IgD-negative memory B cell (primary cell): ENCODE data around the gene DNAH3. TPM values are rescaled to one million over a fixed set of nuclear protein-coding genes. Genes with fewer than 3 reads are reported as not detected.
A peak's percentile ranks its signal among the peaks of the same experiment; 100 is the strongest.
"Not testable (repeated sequence)": the region's sequence is repeated elsewhere in the genome, so short reads cannot be mapped to it uniquely, and the experiment has no call there.

Source experiments
- H3K27ac Mint-ChIP-seq, 3 donors: one replicate each; pipeline ENCODE4 v1.8.0; 2020 to 2022; ENCODE audit warnings: mild to moderate bottlenecking in 3 of 3, mixed read lengths in 3 of 3, moderate library complexity in 1 of 3
- H3K27me3 Mint-ChIP-seq: one replicate; pipeline ENCODE4 v1.8.0; 2021; ENCODE audit warnings: mixed read lengths
- H3K36me3 Mint-ChIP-seq: one replicate; pipeline ENCODE4 v1.8.0; 2020; ENCODE audit warnings: mild to moderate bottlenecking, mixed read lengths
- H3K4me1 Mint-ChIP-seq, 3 donors: one replicate each; pipeline ENCODE4 v1.8.0; 2020 to 2022; ENCODE audit warnings: mixed read lengths in 3 of 3, mild to moderate bottlenecking in 1 of 3
- H3K4me3 Mint-ChIP-seq, 4 donors: one replicate each; pipeline ENCODE4 v1.8.0; 2020 to 2022; ENCODE audit warnings: mild to moderate bottlenecking in 4 of 4, mixed read lengths in 4 of 4, moderate library complexity in 3 of 4
- H3K9me3 Mint-ChIP-seq, 3 donors: one replicate each; pipeline ENCODE4 v1.8.0; 2020 to 2021; ENCODE audit warnings: mixed read lengths in 3 of 3, mild to moderate bottlenecking in 1 of 3
- polyA plus RNA-seq: library from polyadenylated mRNA; unstranded; fragments of 300-500 nt; fragmentation: Illumina TruSeq; gene quantifications from one replicate; pipeline ENCODE4 v1.2.3, GENCODE V29; 2021

DNAH3 gene
- polyA plus RNA-seq, 1 donor from 2014 or later, result not detected

DNA sequence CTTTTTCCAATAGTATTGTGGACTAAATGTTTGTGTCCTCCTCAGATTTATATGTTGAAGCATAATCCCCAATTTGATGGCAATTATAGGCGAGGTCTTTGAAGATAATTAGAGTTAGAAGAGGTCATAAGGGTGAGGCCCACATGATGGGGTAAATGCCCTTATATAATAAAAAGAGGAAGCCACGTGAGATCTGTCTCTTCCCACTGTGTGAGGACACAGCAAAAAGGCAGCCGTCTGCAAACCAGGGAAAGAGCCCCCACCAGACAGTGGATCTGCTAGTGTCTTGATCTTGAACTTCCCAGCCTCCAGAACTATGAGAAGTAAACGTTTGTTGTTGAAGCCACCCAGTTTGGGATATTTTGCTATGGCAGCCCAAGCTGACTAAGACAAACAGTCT, 174.1 kb downstream of the DNAH3 start:
- Mint-ChIP-seq H3K36me3 (no peaks in the 10 kb centered on the region), H3K27me3 (peaks cover 14% of the 10 kb centered on the region), H3K4me1 (no peaks in the 10 kb centered on the region), H3K4me3 (peak overlapping the region in 1 of 4 donors; percentile 12), H3K9me3 (no peaks in the 10 kb centered on the region), H3K27ac (no peak overlapping the region)

DNA sequence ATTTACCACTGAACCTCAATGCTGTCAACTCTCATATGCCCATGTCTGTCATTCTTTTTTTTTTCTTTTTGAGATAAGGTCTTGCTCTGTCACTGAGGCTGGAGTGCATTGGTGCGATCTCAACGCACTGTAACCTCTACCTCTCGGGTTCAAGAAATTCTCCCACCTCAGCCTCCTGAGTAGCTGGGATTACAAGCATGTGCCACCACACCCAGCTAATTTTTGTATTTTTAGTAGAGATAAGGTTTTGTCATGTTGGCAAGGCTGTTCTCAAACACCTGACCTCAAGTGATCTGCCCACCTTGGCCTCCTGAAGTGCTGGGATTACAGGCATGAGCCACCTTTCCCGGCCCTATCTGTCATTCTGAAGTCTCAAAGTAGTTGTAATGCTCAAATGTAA, 177.4 kb downstream of the DNAH3 start:
- H3K4me1 Mint-ChIP-seq, H3K9me3 Mint-ChIP-seq, H3K36me3 Mint-ChIP-seq, H3K27ac Mint-ChIP-seq, H3K4me3 Mint-ChIP-seq: not testable (repeated sequence)
- peaks cover 13% of the 10 kb centered on the region for H3K27me3 Mint-ChIP-seq

DNA sequence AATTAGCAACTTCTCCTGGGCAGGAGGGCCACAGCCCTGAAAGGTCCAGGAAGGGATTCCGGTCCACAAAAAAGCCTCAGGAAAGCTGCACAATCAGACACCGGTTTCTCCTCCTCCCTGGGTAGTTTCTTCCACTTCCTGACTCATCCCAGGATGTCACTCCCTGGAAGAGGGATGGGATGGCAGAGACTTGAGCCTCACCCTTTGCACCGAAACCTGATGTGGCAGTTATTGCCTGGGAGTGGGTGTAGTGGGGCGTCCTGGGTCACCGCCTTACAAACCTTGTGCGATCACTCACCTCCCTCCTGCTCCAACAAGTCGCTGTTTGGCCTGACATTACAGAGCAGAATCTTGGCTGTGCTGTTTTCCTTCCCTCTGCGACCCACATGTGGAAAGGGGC, 179.2 kb downstream of the DNAH3 start:
- Mint-ChIP-seq H3K36me3 (no peaks in the 10 kb centered on the region), H3K27ac (no peak overlapping the region), H3K27me3 (peaks cover 10% of the 10 kb centered on the region), H3K9me3 (no peaks in the 10 kb centered on the region), H3K4me1 (peaks cover 0 to 2% (median 0%) of the 10 kb centered on the region in 3 donors), H3K4me3 (no peak overlapping the region)

DNA sequence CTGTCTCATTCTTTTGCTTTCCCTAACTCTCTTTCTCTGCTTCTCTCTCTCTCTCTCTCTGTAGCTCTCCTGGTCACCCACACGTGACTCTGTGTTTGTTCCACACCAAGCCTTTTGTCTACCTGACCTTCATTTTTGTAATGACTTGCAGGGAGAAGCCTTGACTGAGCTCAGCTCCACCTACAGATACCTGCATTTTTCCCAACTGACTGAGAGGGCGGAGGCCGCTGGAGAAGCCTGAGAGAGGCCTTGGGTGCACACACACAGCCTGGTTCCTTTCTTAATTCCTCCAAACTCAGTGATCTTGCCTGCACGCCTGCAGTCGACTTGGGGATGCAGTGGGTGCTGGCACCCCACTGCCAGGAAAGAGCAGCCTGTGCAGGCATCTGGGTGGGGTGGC, 181.3 kb downstream of the DNAH3 start:
- H3K4me1 Mint-ChIP-seq, result peaks cover 0 to 2% (median 0%) of the 10 kb centered on the region in 3 donors
- H3K9me3 Mint-ChIP-seq, result no peaks in the 10 kb centered on the region
- H3K27ac Mint-ChIP-seq, result no peak overlapping the region
- H3K36me3 Mint-ChIP-seq, result peaks cover 2% of the 10 kb centered on the region
- no peak overlapping the region for H3K4me3 Mint-ChIP-seq
- H3K27me3 Mint-ChIP-seq, result peaks cover 4% of the 10 kb centered on the region

DNA sequence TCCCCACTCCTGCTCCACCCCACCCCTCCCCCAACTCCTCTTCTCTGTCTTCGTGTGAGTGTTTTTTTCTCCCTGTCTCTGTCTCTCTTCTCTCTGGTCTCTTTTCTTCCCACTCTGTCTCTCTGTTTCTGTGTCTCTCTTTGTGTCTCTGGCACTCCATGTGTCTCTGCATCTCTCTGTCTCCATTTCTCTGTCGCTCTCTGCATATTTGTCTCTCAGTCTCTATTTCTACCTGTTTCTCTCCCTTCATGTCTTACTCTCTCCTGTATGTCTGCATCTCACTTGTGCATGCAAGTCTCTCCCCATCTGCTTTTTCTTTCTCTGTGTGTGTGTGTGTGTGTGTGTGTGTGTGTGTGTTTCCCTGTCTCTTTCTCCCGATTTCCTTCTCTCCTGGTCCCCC, 181.9 kb downstream of the DNAH3 start:
- H3K36me3 Mint-ChIP-seq, result peaks cover 2% of the 10 kb centered on the region
- H3K27me3 Mint-ChIP-seq, result peaks cover 4% of the 10 kb centered on the region
- H3K4me3 Mint-ChIP-seq, result no peak overlapping the region
- H3K9me3 Mint-ChIP-seq, result peaks cover 0 to under 1% (median 0%) of the 10 kb centered on the region in 3 donors
- H3K27ac Mint-ChIP-seq, result no peak overlapping the region
- H3K4me1 Mint-ChIP-seq, result peaks cover 0 to 2% (median 0%) of the 10 kb centered on the region in 3 donors

DNA sequence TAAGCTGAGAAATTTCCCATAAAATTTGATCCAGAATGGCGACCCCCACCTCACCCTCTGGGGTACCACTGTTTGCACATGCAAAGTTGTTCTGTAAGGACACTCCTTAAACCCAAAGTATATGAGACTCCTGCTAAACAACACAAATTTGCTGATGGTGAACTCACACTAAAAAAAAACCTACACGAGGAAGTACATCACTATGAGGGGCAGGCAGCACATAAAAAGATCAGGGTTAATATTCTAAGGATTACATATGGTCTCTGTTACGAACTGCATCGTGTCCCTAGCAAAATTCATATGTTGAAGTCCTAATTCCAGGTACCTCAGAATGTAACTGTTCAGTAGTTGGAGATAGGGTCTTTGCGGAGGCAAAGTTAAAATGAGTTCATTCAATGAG, 189.7 kb downstream of the DNAH3 start:
- Mint-ChIP-seq H3K27me3 (peaks cover 2% of the 10 kb centered on the region), H3K4me1 (no peaks in the 10 kb centered on the region), H3K36me3 (peaks cover 3% of the 10 kb centered on the region), H3K9me3 (peaks cover 0 to 3% (median 0%) of the 10 kb centered on the region in 3 donors), H3K4me3 (no peak overlapping the region), H3K27ac (no peak overlapping the region)

DNA sequence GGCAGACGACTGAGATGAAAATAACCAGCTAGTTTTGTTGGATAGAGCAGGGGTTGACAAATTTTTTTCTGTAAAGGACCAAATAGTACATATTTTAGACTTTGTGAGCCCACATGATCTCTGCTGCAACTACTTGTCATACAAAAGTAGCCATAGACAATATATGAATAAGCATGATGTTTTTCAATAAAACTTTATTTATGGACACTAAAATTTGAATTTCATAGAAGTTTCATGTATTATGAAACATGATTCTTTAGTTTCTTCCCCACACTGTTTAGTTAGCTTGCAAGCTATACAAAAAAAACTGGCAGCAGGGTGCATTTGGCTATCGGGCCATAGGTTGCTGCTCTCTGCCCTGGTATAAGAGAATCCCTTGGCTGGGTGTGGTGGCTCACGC, 193.5 kb downstream of the DNAH3 start:
- H3K9me3 Mint-ChIP-seq, result no peaks in the 10 kb centered on the region
- H3K36me3 Mint-ChIP-seq, result peaks cover 3% of the 10 kb centered on the region
- no peaks in the 10 kb centered on the region for H3K4me1 Mint-ChIP-seq
- no peak overlapping the region for H3K27ac Mint-ChIP-seq
- H3K4me3 Mint-ChIP-seq, result no peak overlapping the region
- peaks cover 4% of the 10 kb centered on the region for H3K27me3 Mint-ChIP-seq

DNA sequence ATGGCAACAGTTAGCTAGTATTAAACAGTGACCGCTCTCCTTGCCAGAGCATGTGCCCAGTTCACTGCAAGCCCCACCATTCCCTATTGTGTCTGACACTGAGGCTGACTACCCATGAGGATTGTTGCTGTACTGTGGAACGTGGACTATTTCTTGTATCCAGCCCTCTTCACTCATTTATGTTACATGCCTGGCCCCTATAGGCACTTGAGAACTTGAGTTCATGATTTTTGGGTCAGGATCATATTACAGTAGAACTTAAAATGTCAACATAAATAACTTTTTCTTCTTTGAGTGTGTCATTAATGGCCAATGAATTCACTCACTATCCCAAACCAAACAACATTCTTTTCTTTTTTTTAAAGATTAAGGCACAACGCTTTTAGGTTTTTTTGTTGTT, 194.3 kb downstream of the DNAH3 start:
- H3K27ac Mint-ChIP-seq, result no peak overlapping the region
- peaks cover 4% of the 10 kb centered on the region for H3K27me3 Mint-ChIP-seq
- H3K9me3 Mint-ChIP-seq, result no peaks in the 10 kb centered on the region
- H3K36me3 Mint-ChIP-seq, result peaks cover 3% of the 10 kb centered on the region
- H3K4me3 Mint-ChIP-seq, result no peak overlapping the region
- H3K4me1 Mint-ChIP-seq, result no peaks in the 10 kb centered on the region

DNA sequence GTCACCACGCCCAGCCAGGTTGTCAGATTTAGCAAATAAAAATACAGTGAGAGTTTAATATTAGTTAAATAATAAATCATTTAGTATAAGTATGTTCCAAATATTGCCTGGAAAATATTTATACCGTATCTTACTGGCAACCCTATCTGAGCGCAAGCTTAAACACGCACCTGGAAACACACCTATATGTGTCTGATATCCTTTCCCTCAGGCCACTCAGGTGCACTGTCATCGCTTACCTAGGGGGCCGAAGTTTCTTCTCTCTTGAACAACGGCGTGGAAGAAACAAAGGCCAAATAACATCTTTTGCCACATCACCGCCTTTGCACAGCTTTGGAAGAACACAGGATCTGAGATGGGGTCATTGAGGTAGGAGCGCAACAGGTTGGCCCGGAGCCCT, 196.1 kb downstream of the DNAH3 start:
- Mint-ChIP-seq H3K27me3 (peaks cover 4% of the 10 kb centered on the region), H3K4me1 (no peaks in the 10 kb centered on the region), H3K4me3 (no peak overlapping the region), H3K9me3 (no peaks in the 10 kb centered on the region), H3K36me3 (peaks cover 3% of the 10 kb centered on the region), H3K27ac (no peak overlapping the region)

DNA sequence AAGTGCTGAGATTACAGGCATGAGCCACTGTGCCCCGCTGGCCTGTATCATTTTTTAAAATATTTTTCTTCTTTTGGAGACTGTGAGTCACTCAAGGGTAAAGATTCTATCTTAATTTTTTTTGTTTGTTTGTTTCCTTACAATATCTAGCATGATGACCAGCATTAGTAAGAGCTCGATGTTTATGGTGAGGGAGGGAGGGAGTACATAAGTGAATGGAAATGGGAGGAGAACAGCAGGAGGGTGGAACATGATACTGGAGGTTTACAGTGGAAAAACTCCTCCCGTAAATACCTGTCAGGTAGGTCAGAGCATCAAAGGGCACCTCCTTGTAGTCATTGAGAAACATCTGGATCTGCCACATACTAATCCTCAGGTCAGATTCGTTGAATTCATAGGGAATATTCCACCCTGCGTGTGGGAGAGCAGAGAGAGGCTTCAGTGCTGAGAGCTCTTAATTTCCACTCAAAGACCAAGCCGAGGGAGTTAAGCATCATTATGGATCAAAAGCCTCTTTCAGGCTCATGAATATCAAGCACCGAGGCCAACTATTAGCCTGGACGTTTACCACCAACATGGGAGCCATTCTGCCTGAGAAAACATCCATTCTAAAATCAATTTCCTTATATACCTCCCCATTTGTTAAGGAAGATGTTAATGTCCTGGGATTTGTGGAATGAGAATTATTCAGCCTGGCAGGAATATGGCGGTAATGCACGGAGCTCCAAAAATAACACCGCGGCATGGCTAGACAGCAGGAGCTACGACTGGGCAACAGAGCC, 198.3 kb downstream of the DNAH3 start:
- Mint-ChIP-seq H3K4me3 (no peak overlapping the region), H3K27me3 (peaks cover 4% of the 10 kb centered on the region), H3K9me3 (no peaks in the 10 kb centered on the region), H3K27ac (no peak overlapping the region), H3K4me1 (no peaks in the 10 kb centered on the region), H3K36me3 (peaks cover 1% of the 10 kb centered on the region)

DNA sequence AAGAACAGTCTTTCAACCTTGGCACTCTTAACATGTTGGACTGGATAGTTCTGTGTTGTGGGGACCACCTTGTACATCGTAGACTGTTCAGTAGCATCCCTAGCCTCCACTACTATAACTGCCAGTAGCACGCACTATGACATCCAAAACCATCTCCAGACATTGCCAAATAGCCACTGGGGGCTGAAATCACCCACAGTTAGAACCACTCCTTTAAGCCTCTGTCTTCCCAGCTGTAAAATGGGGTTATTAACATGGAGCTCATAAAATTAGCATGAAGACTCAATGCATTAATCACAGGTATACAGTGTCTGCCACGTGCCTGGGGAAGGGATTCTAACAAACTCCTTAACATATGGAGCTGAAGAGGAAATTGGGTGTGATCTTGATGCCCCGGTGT, 200.4 kb downstream of the DNAH3 start:
- Mint-ChIP-seq H3K4me3 (no peak overlapping the region), H3K36me3 (peaks cover 1% of the 10 kb centered on the region), H3K27me3 (peaks cover 2% of the 10 kb centered on the region), H3K27ac (no peak overlapping the region), H3K9me3 (no peaks in the 10 kb centered on the region), H3K4me1 (no peaks in the 10 kb centered on the region)

DNA sequence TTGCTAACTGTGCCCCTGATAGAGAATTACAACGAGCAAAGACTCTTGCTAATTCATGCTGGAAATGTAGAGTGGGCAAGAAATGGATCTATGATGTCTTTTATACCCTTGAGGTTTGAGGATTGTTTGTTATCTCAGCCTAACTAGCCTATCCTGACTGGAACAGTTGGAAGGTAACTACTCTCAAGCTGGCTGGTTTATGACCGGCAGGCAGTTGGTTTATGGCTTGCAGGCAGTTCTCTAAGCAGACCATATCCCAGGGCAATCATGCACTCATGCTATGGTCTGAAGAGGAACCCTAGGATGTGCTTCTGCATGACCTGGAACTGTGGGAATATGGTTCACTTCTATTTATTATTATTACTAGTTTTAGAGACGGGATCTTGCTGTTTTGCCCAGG, 201.0 kb downstream of the DNAH3 start:
- Mint-ChIP-seq H3K36me3 (peaks cover 1% of the 10 kb centered on the region), H3K4me3 (no peak overlapping the region), H3K27ac (no peak overlapping the region), H3K27me3 (peaks cover 2% of the 10 kb centered on the region), H3K9me3 (no peaks in the 10 kb centered on the region), H3K4me1 (peaks cover 0 to 1% (median 0%) of the 10 kb centered on the region in 3 donors)

DNA sequence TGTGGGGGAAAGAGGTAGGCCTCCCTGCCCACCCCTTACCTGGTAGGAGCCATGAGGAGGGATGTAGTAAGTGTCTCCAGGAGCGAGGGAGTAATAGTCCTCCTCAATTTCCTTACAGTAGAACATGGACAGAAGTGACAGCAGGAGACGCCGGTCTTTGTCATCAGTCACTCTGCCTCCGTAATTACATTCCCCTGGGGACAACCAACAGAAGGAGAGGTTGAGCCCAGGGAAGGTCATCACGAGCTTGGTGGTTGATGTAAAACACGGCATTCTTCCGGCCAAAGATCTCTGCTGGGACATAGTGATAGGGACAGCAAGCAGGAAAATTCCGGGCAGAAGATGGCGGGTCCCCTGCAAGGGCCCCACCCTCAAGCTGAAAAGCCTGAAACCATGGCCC, 202.2 kb downstream of the DNAH3 start:
- peaks cover 2% of the 10 kb centered on the region for H3K27me3 Mint-ChIP-seq
- no peak overlapping the region for H3K4me3 Mint-ChIP-seq
- H3K9me3 Mint-ChIP-seq, result no peaks in the 10 kb centered on the region
- peaks cover 0 to 3% (median 0%) of the 10 kb centered on the region in 3 donors for H3K4me1 Mint-ChIP-seq
- no peaks in the 10 kb centered on the region for H3K36me3 Mint-ChIP-seq
- H3K27ac Mint-ChIP-seq, result no peak overlapping the region

DNA sequence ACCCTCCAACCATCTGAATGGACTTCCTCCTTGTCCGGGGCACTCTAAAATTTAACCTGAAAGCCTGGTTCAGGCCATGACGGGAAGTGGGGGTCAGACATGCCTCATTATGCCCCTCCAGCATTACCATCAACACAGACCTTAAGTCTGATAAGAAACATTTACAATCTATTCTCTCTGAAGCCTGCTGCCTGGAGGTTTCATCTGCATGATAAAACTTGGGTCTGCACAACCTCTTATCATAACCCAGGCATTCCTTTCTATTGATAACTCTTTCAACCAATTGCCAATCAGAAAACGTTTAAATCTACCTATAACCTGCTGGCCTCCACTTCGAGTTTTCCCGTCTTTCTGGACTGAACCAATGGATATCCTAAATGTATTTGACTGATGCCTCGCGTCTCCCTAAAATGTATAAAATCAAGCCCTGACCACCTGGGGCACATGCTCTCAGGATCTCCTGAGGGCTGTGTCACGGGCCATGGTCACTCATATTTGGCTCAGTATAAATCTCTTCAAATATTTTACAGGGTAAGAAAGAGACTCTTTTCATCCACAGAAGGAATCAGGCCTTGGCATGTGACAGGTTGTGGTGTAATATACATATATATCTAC, 204.5 kb downstream of the DNAH3 start:
- peaks cover 0 to 7% (median 3%) of the 10 kb centered on the region in 3 donors for H3K4me1 Mint-ChIP-seq
- peak overlapping the region in 1 of 3 donors; percentile 68 for H3K27ac Mint-ChIP-seq
- no peaks in the 10 kb centered on the region for H3K9me3 Mint-ChIP-seq

DNA sequence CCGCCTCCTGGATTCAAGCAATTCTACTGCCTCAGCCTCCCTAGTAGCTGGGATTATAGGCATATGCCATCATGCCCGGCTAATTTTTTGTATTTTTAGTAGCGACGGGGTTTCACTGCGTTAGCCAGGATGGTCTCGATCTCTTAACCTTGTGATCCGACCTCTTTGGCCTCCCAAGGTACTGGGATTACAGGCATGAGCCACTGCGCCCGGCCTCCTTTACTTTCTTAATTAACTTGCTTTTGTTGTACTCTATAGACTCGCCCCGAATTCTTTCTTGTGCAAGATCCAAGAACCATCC, 205.1 kb downstream of the DNAH3 start:
- peak overlapping the region in 1 of 3 donors; percentile 68 for H3K27ac Mint-ChIP-seq
- not testable (repeated sequence) for H3K4me3 Mint-ChIP-seq, H3K27me3 Mint-ChIP-seq, H3K4me1 Mint-ChIP-seq, H3K9me3 Mint-ChIP-seq, H3K36me3 Mint-ChIP-seq

More for the DNA sequence above, 204.5 kb downstream of the DNAH3 start:
- Mint-ChIP-seq H3K36me3 (no peaks in the 10 kb centered on the region), H3K4me3 (no peak overlapping the region), H3K27me3 (no peaks in the 10 kb centered on the region)
